Activated CD4-positive, alpha-beta T cell treated with anti-CD3 and anti-CD28 coated beads, Interleukin-2, amount 10 ng/mL, durations not matched to agents 7 days and 5 days (primary cell): Measurements from ENCODE around the gene APOB. TPM values are rescaled to one million over a fixed set of nuclear protein-coding genes. Genes with fewer than 3 reads are reported as not detected.

Experiments used
- CTCF ChIA-PET: fragments of 350-600 bp; sonication (Branson Sonifier 250); formaldehyde crosslinking; loops from one replicate; lab custom pipeline; 2021; ENCODE audit warnings: antibody characterized with exemption; lab: Charles Lee
- POLR2A ChIA-PET: fragments of 350-600 bp; sonication (Branson Sonifier 250); formaldehyde crosslinking; loops from one replicate; lab custom pipeline; 2021; ENCODE audit warnings: antibody characterized with exemption; lab: Charles Lee
- DNase-seq: peaks from one replicate; pipeline ENCODE4 v3.0.0-alpha.2; 2020
- H3K27ac Mint-ChIP-seq: one replicate; pipeline ENCODE4 v1.8.0; 2021; ENCODE audit warnings: mild to moderate bottlenecking, moderate library complexity, mixed read lengths
- H3K27me3 Mint-ChIP-seq: one replicate; pipeline ENCODE4 v1.8.0; 2021; ENCODE audit warnings: mixed read lengths
- H3K36me3 Mint-ChIP-seq: one replicate; pipeline ENCODE4 v1.8.0; 2021; ENCODE audit warnings: low read depth, mixed read lengths
- H3K4me1 Mint-ChIP-seq: one replicate; pipeline ENCODE4 v1.8.0; 2021; ENCODE audit warnings: mixed read lengths
- H3K4me3 Mint-ChIP-seq: one replicate; pipeline ENCODE4 v1.8.0; 2021; ENCODE audit warnings: mild to moderate bottlenecking, moderate library complexity, mixed read lengths
- H3K9me3 Mint-ChIP-seq: one replicate; pipeline ENCODE4 v1.8.0; 2021; ENCODE audit warnings: mixed read lengths
- total RNA-seq, 2 experiments: library from RNA; stranded (reverse); gene quantifications; one replicate each; pipeline ENCODE4 v1.2.3, GENCODE V29; 2021

Gene APOB
- total RNA-seq, 2 experiments from 2014 or later: not detected

DNA sequence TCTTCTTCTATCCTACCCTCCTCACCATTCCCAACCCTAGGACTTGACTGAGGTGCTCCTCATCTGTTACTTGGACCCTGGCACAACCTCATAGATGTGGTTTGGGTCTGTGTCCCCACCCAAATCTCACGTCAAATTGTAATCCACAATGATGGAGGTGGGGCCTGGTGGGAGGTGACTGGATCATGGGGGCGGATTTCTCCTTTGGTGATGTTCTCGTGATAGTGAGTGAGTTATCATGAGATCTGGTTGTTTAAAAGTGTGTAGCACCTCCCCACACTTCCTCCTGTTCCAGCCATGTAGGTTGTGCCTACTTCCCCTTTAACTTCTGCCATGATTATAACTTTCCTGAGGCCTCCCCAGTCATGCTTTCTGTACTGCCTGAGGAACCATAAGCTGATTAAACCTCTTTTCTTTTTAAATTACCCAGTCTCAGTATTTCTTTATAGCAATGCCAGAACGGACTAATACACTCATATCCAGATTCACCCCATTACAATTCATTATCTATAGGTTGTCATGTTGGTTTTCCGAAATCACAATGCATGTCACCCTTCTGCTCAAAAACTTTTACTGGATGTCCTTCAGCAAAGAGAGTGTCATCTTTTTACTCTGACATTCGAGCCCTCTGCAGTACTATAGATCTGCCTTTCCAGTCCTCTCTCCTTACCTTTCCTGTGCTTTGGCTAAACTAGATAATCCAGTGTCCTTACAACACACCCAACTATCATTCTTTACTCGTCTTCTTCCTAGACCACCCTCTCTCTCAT, 45.7 kb downstream of the APOB start:
- Mint-ChIP-seq H3K27ac (no peak overlapping the region), H3K36me3 (no peaks in the 10 kb centered on the region), H3K4me3 (no peak overlapping the region), H3K9me3 (no peaks in the 10 kb centered on the region), H3K27me3 (no peaks in the 10 kb centered on the region), H3K4me1 (no peaks in the 10 kb centered on the region)
- ChIA-PET CTCF (no interaction called here), POLR2A (no interaction called here)
- DNase-seq: no peak

DNA sequence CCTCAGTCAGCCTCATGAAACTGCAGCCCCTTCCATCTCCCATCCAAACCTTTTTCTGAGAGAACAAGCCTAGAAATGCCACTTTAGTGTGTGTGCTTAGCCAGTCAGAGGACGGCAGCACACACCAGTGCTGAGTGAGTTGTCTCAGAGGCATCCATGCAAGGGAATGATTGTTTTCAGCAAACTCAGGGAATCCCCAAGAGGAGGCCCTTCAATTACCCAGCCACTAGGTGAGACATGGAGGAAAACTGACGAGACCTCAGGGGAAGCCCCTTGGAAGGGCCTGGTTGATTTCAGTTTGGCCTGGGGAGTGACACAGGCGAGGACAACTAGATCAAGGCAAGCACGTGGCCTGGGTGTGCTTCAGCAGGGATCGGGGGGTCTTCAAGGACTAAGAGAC, 49.7 kb downstream of the APOB start:
- Mint-ChIP-seq H3K4me1 (no peaks in the 10 kb centered on the region), H3K36me3 (no peaks in the 10 kb centered on the region), H3K4me3 (no peak overlapping the region), H3K9me3 (no peaks in the 10 kb centered on the region), H3K27me3 (no peaks in the 10 kb centered on the region), H3K27ac (no peak overlapping the region)
- ChIA-PET CTCF (no interaction called here), POLR2A (no interaction called here)
- no peak for DNase-seq

DNA sequence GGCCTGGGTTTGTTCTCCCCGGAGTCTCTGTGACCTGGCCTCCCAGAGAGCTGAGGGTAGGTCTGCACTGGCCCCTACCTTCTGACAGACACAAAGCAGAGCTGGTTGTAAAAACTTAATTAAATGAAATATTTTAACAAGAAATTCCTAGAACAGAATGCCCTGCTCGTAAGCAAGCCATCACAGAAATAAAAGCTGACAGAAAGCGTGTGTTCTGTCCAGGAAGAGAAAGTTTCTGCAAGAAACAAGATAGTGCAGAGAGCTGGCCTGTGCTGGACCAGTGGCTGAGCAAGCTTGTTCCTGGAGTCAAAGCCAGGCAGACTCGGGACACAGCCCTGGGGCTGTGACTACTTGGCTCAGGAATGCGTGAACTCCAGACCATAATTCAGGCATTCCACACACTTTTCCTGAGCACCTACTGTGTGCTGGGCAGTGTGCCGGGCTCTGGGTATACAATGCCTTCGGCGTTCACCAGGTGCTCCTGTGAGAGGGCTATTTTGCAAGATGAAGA, 51.6 kb downstream of the APOB start:
- DNase-seq: no peak
- H3K9me3 Mint-ChIP-seq: no peaks in the 10 kb centered on the region
- no peaks in the 10 kb centered on the region for H3K4me1 Mint-ChIP-seq
- POLR2A ChIA-PET: no interaction called here
- no peak overlapping the region for H3K27ac Mint-ChIP-seq
- H3K36me3 Mint-ChIP-seq: no peaks in the 10 kb centered on the region
- H3K4me3 Mint-ChIP-seq: no peak overlapping the region
- no peaks in the 10 kb centered on the region for H3K27me3 Mint-ChIP-seq
- CTCF ChIA-PET: no interaction called here

DNA sequence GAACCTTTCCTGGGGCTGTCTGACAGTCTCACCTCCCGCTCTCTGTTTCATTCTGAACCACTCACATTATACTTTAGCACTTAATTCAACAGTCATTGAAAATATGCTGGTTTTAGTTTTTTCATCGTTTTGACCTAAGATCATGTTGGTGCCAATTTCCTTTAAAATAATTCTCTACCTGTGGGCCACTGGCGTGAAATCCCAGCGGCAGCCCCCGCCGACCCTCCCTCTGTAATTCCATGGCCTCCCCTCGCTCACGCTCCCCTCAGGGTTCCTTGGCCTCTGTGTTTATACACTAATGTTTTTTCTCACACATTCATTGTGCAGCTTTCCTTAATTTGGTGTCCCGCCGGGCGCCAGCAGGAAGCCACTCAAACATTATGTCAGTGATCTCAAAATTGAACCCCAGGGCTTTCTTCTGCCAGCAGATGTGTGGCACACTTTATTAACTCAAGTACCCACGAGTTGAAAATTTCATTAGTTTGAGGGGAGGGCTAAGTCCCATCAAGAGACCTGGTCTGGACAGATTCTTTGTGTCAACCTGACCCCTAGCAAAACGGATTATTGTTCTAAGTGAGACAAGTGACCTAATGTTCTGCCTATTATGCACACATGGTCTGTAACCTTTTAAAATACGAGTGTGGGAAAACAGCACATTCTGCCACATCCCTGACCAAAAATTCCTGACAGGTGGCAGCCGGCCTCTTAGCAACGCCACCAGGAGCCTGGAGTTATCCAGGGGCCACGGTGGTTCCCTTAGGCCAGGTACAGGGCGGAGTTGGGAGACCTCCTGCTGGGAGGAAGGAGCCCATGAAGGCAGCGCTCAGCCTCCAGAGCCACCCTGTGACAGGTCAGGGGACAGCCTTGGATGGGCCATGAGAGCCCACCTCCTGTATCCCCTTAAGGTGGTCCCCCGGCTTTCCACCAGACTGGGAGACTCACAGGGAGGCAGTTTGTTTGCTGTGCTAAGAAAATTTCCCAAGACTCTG, 53.1 kb downstream of the APOB start:
- Mint-ChIP-seq H3K27ac (no peak overlapping the region), H3K4me3 (no peak overlapping the region), H3K27me3 (no peaks in the 10 kb centered on the region), H3K4me1 (no peaks in the 10 kb centered on the region), H3K9me3 (no peaks in the 10 kb centered on the region), H3K36me3 (no peaks in the 10 kb centered on the region)
- DNase-seq: no peak
- ChIA-PET POLR2A (no interaction called here), CTCF (no interaction called here)

DNA sequence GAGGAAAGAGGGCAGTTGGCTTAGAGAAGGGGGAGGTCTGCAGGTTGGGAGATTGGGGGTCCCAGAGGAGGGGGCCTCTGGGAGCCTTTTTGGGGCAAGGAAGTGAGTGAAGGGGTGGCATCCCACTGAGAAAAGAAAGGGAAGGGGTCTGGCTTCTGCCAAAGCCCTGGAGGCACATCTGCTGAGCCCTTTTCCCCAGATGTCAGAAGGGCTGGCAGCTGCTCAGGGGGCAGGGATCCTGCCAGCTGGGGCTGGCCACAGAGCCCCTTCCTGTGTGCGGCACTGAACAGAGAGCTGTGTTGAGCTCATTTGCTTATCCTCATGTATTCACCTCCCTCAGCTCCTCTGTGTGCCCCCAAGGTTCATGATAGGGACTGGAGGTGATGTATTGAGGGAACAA, 54.5 kb downstream of the APOB start:
- no peak overlapping the region for H3K4me3 Mint-ChIP-seq
- ChIA-PET CTCF (no interaction called here), POLR2A (no interaction called here)
- no peak for DNase-seq
- H3K4me1 Mint-ChIP-seq: no peaks in the 10 kb centered on the region
- H3K36me3 Mint-ChIP-seq: no peaks in the 10 kb centered on the region
- H3K27me3 Mint-ChIP-seq: peaks cover 3% of the 10 kb centered on the region
- H3K9me3 Mint-ChIP-seq: no peaks in the 10 kb centered on the region
- H3K27ac Mint-ChIP-seq: no peak overlapping the region

DNA sequence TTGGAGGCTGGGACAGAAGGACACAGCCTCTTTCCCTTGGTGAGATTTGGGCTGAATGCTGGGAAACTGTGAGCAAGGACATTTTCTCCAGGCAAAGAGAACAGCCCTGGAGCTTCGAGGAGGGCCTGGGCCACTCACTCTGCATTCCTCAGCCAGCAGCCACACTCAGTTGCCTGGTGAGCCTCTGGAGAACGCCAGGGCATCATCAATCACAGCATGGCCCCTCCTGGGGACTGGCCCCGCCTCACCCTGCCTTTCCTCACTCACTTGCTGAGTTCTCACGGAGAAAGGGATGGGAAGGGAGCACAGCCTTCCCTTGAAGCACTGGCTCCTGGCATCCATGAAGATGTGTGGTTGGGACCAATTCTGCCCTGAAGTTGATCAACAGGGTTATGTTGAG, 55.0 kb downstream of the APOB start:
- Mint-ChIP-seq H3K27me3 (peaks cover 3% of the 10 kb centered on the region), H3K36me3 (no peaks in the 10 kb centered on the region), H3K4me3 (no peak overlapping the region), H3K9me3 (no peaks in the 10 kb centered on the region), H3K27ac (no peak overlapping the region), H3K4me1 (no peaks in the 10 kb centered on the region)
- no peak for DNase-seq
- CTCF ChIA-PET: no interaction called here
- POLR2A ChIA-PET: no interaction called here

DNA sequence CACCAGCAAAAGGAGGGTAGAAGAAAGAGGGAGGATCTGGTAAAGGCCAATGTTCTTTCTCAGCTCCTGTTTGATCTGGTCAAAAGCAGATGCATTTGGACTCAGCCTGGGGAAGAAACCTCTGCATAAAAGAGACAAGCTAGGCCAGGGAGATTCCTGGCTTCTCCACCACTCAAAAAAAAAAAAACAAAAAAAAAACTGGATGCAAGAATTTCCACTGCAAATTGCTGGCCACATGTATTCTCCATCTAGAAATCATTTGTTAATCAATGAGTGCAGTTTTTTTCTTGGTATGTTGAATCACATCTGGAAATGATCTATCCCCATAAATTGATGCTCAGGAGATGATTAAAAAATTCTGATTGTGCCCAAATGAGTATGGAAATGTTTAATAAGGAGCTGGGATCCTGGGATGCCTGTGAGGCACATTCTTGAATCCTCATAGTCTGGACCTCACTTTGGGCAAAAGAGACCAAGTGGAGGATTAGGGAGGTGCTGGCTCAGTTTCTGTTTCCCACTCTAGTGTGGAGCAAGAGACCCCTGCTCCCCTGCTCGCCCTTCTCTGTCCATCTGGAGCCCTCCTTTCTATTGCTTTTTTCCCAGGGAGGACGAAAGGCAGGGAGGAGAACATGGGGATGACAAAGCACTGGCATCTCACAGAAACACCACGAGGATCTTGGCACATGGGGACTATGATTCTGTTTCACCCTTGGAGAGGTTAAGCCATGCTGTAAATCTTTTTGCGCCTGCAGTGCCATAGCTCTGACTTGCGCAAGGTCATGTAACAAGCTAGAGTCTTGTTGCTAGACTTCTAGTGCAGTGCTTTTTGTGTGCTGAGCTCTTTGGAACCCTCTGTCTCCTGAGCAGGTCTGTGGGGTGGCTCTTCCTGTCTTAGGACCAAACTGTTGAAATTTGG, 57.6 kb downstream of the APOB start:
- Mint-ChIP-seq H3K4me1 (no peaks in the 10 kb centered on the region), H3K9me3 (no peaks in the 10 kb centered on the region), H3K27me3 (peaks cover 3% of the 10 kb centered on the region), H3K4me3 (no peak overlapping the region), H3K36me3 (no peaks in the 10 kb centered on the region), H3K27ac (no peak overlapping the region)
- no peak for DNase-seq
- POLR2A ChIA-PET: no interaction called here
- CTCF ChIA-PET: interaction anchor here (0.9 to 1.0 kb wide), 2 partner anchors 11 to 18 kb away, joined by 3 read pairs; no protein-coding TSS in a partner anchor

DNA sequence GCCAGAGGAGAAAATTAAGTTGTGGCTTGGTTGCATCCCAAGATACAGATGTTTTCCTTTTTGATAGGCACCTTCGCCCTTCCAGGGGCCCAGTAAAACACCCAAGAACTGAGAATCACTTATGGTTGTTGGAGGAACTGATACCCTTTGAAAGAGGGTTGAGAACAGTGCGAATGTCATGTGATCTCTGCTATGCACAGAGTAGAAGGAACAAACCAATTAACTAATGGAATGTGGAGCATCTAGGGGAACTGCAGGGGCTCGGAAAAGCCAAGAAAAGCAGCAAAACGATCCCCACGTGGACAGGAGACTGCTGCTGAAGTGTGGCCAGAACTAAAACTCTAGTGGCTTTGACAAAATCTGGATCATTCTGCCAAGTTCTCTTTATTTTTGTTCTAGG, 58.8 kb downstream of the APOB start:
- Mint-ChIP-seq H3K4me1 (no peaks in the 10 kb centered on the region), H3K36me3 (no peaks in the 10 kb centered on the region), H3K9me3 (no peaks in the 10 kb centered on the region), H3K4me3 (no peak overlapping the region), H3K27me3 (peaks cover 3% of the 10 kb centered on the region), H3K27ac (no peak overlapping the region)
- ChIA-PET POLR2A (no interaction called here), CTCF (interaction anchor here (1.0 kb wide), 1 partner anchor 17 kb away, joined by 3 read pairs; no protein-coding TSS in a partner anchor)
- no peak for DNase-seq

DNA sequence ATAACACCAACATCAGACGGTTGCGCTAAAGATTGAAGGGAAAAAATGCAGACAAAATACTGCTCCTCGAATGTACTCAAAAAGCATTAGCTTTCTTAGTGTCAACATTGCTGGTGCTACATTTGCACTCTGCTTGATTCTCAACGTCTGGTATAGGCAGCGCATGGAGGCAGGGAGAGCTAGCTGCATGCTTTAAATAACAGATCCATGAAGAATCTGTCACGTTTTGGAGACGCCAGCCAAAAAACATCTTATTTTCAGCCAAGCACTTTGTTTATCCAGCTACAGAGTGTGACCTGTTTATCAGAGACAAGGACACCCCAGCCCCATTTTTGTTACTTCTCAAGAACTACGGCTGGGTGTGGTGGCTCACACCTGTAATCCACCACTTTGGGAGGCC, 59.5 kb downstream of the APOB start:
- Mint-ChIP-seq H3K36me3 (no peaks in the 10 kb centered on the region), H3K9me3 (no peaks in the 10 kb centered on the region), H3K27me3 (peaks cover 3% of the 10 kb centered on the region), H3K27ac (no peak overlapping the region), H3K4me1 (no peaks in the 10 kb centered on the region), H3K4me3 (no peak overlapping the region)
- POLR2A ChIA-PET: no interaction called here
- CTCF ChIA-PET: no interaction called here
- DNase-seq: no peak

DNA sequence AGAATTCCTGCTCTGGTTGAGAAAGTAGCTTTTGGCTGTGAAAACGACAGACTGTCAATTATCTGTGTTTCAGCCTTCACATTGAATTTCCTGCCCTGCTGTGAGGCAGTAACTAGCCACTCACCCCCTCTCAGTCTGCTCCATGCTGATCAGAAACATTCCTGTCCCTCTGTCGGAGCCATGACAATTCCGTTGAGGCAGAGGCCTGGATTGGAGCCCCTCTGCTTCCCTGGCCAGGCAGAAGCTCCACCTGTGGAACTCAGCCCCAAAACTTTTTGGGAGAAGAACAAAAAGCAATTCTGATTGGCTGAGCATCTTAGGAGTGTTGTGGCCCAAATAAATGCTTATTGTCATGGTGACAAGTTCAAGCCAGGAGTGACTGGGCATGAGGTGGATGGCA, 60.0 kb downstream of the APOB start:
- Mint-ChIP-seq H3K4me3 (no peak overlapping the region), H3K27me3 (peaks cover 3% of the 10 kb centered on the region), H3K27ac (no peak overlapping the region), H3K9me3 (no peaks in the 10 kb centered on the region), H3K4me1 (no peaks in the 10 kb centered on the region), H3K36me3 (no peaks in the 10 kb centered on the region)
- DNase-seq: no peak
- POLR2A ChIA-PET: no interaction called here
- CTCF ChIA-PET: no interaction called here

DNA sequence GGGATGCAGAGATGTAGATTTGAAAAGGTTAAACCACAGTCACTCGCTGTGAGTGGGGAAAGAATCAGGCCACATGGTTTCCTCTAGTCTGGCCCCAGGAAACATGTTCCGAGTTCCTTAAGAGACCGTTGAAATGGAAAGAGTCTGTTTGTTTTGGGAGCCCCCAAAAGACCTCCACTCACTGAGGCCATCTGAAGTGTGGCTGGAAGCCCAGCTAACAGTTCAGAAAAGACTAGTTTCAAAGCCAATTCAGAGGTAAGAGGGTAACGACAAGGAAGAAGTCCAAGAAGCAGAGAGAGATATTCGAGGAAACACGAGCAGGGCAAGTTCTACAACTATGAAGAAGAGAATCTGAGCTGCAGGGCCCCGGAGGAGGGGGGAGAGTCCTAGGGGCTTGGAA, 61.0 kb downstream of the APOB start:
- CTCF ChIA-PET: no interaction called here
- DNase-seq: no peak
- Mint-ChIP-seq H3K27ac (no peak overlapping the region), H3K9me3 (no peaks in the 10 kb centered on the region), H3K4me1 (no peaks in the 10 kb centered on the region), H3K4me3 (no peak overlapping the region), H3K36me3 (no peaks in the 10 kb centered on the region), H3K27me3 (peaks cover 3% of the 10 kb centered on the region)
- POLR2A ChIA-PET: no interaction called here

DNA sequence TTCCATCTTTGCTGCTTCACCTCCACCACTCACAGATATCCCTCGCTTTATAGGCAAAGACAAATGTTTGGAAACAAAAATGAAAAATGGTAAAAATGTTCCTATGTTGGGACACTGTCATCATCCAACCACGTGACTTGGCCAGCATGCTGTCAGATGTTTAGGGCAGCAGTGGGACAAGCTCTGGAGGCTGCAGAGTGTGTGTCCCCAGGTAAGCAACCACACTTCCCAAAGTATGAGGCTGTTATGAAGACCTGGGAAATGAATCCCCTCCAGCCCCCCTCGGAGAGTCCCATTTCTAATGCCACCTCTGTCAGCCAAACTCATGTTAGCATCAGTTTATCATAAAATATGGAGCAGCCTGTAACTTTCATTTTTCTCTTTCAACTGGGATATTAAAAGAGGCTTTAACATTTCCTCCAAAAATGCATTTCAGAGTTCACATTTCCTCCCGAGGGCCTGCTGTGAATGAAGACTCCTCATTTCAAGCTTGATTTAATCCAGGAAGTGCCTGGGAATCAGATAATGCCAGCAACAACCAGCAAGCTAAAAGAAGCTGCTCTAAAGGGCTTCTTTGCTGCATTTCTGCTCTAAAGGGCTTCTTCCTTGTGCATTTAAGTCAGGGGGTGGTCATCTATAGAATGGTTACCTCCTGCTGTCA, 66.2 kb downstream of the APOB start:
- Mint-ChIP-seq H3K4me1 (no peaks in the 10 kb centered on the region), H3K27me3 (peaks cover 2% of the 10 kb centered on the region), H3K27ac (no peak overlapping the region), H3K4me3 (no peak overlapping the region), H3K36me3 (no peaks in the 10 kb centered on the region), H3K9me3 (no peaks in the 10 kb centered on the region)
- ChIA-PET CTCF (interaction anchor here (1.0 kb wide), 1 partner anchor 15 kb away, joined by 5 read pairs; no protein-coding TSS in a partner anchor), POLR2A (interaction anchor here (0.6 kb wide), 1 partner anchor 316 kb away, joined by 3 read pairs; no protein-coding TSS in a partner anchor)
- DNase-seq: no peak
